Measurements from ENCODE around the gene SRCIN1.

The SRCIN1 gene

GRCh38 chr17:38578229-38579082 lies 27.3 kb downstream of the SRCIN1 start:
- no peak for TF ChIP-seq REST (IDR thresholded peaks at IDR 0.05; ENCODE audit: insufficient read depth in 1 of 2, low read depth in 2 of 2, low read length in 2 of 2)
- no peak for TF ChIP-seq POLR2AphosphoS5 (IDR thresholded peaks at IDR 0.05; ENCODE audit: low read depth, low read length)
- TF ChIP-seq TAF1 (IDR thresholded peaks at IDR 0.05; ENCODE audit: borderline replicate concordance, insufficient read depth, low read length): no peak
- TF ChIP-seq SIN3A (IDR thresholded peaks at IDR 0.05; ENCODE audit: borderline replicate concordance, insufficient read depth, low read length): no peak
- TF ChIP-seq FOXP2 (optimal IDR thresholded peaks at IDR 0.05; ENCODE audit: borderline replicate concordance, extremely low read depth, extremely low read length, insufficient read depth): no peak

- no peak for TF ChIP-seq FOXP2 (optimal IDR thresholded peaks at IDR 0.05; ENCODE audit: borderline replicate concordance, extremely low read depth, extremely low read length, insufficient read depth)
- TF ChIP-seq POLR2AphosphoS5 (IDR thresholded peaks at IDR 0.05; ENCODE audit: low read depth, low read length): no peak
- TF ChIP-seq SIN3A (IDR thresholded peaks at IDR 0.05; ENCODE audit: borderline replicate concordance, insufficient read depth, low read length): no peak
- no peak for TF ChIP-seq REST (IDR thresholded peaks at IDR 0.05; ENCODE audit: insufficient read depth in 1 of 2, low read depth in 2 of 2, low read length in 2 of 2)
- TF ChIP-seq TAF1 (IDR thresholded peaks at IDR 0.05; ENCODE audit: borderline replicate concordance, insufficient read depth, low read length): no peak
These were observed 28.0 kb downstream of the SRCIN1 start for GRCh38 chr17:38577645-38578173.

- TF ChIP-seq POLR2AphosphoS5 (IDR thresholded peaks at IDR 0.05; ENCODE audit: low read depth, low read length): no peak
- no peak for TF ChIP-seq TAF1 (IDR thresholded peaks at IDR 0.05; ENCODE audit: borderline replicate concordance, insufficient read depth, low read length)
- no peak for TF ChIP-seq SIN3A (IDR thresholded peaks at IDR 0.05; ENCODE audit: borderline replicate concordance, insufficient read depth, low read length)
- TF ChIP-seq REST (IDR thresholded peaks at IDR 0.05; ENCODE audit: insufficient read depth in 1 of 2, low read depth in 2 of 2, low read length in 2 of 2): no peak
- TF ChIP-seq FOXP2 (optimal IDR thresholded peaks at IDR 0.05; ENCODE audit: borderline replicate concordance, extremely low read depth, extremely low read length, insufficient read depth): no peak
These were observed 28.5 kb downstream of the SRCIN1 start for GRCh38 chr17:38577244-38577643.

DNA sequence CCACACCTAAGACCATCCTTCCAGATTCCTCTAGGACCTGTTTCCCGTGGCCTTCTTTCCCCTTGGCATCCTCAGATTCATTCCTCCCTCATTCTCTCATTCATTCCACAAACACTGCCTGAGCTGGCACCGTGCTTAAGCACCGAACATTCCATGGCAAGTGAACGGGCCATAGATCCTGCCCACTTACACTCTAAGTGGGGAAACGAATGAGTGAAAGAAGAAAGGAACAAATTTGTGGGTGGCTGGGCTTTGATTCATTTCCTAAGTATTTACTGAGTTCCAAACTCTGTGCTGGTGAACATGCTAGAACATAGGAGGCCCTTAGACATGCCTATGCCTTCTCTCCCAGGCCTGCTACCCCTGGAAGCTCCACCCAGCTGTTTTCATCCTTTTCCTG lies 30.0 kb downstream of the SRCIN1 start:
- no peak for TF ChIP-seq REST (IDR thresholded peaks at IDR 0.05; ENCODE audit: insufficient read depth in 1 of 2, low read depth in 2 of 2, low read length in 2 of 2)
- no peak for TF ChIP-seq TAF1 (IDR thresholded peaks at IDR 0.05; ENCODE audit: borderline replicate concordance, insufficient read depth, low read length)
- no peak for TF ChIP-seq SIN3A (IDR thresholded peaks at IDR 0.05; ENCODE audit: borderline replicate concordance, insufficient read depth, low read length)
- no peak for TF ChIP-seq FOXP2 (optimal IDR thresholded peaks at IDR 0.05; ENCODE audit: borderline replicate concordance, extremely low read depth, extremely low read length, insufficient read depth)
